HCEC 1CT (cell line): ENCODE measurements around the gene INSYN1.
"Not testable (repeated sequence)": the region's sequence is repeated elsewhere in the genome, so short reads cannot be mapped to it uniquely, and the experiment has no call there.

ENCODE experiments used
- DNase-seq: peaks from one replicate; pipeline ENCODE4 v3.0.0-alpha.2; 2017

The INSYN1 gene

GRCh38 chr15:73709686-73710085, 43.5 kb downstream of the INSYN1 start:
- DNase-seq: no peak

- DNase-seq: no peak
Observed at GRCh38 chr15:73709241-73709640, 43.9 kb downstream of the INSYN1 start.

GRCh38 chr15:73708691-73709090, 44.5 kb downstream of the INSYN1 start:
- DNase-seq: no peak

GRCh38 chr15:73704869-73705645, 48.1 kb downstream of the INSYN1 start:
- peak; percentile 37 for DNase-seq

GRCh38 chr15:73704142-73704868, 48.8 kb downstream of the INSYN1 start:
- not testable (repeated sequence) for DNase-seq

- DNase-seq: not testable (repeated sequence)
Observed at GRCh38 chr15:73703601-73704000, 49.5 kb downstream of the INSYN1 start.

- DNase-seq: not testable (repeated sequence)
Observed at GRCh38 chr15:73702311-73703239, 50.6 kb downstream of the INSYN1 start.

- peak; percentile 70 for DNase-seq
Observed at GRCh38 chr15:73700041-73700842, 52.9 kb downstream of the INSYN1 start.

- DNase-seq: no peak
Observed at GRCh38 chr15:73699249-73700040, 53.7 kb downstream of the INSYN1 start.

GRCh38 chr15:73697033-73697467, 56.1 kb downstream of the INSYN1 start:
- DNase-seq: peak; percentile 93

GRCh38 chr15:73696641-73697001, 56.5 kb downstream of the INSYN1 start:
- DNase-seq: no peak

- DNase-seq: no peak
Observed at GRCh38 chr15:73695773-73696640, 57.1 kb downstream of the INSYN1 start.

- no peak for DNase-seq
Observed at GRCh38 chr15:73694419-73694818, 58.7 kb downstream of the INSYN1 start.

GRCh38 chr15:73691396-73691795, 61.8 kb downstream of the INSYN1 start:
- DNase-seq: peak; percentile 42

GRCh38 chr15:73688455-73688854, 64.7 kb downstream of the INSYN1 start:
- no peak for DNase-seq

GRCh38 chr15:73687351-73687750, 65.8 kb downstream of the INSYN1 start:
- DNase-seq: no peak

- peak; percentile 89 for DNase-seq
Observed at GRCh38 chr15:73686781-73687256, 66.3 kb downstream of the INSYN1 start.

GRCh38 chr15:73685981-73686380, 67.2 kb downstream of the INSYN1 start:
- no peak for DNase-seq
